GM19395 (cell line): ENCODE data around the gene BRS3.
"Not testable (repeated sequence)": the region's sequence is repeated elsewhere in the genome, so short reads cannot be mapped to it uniquely, and the experiment has no call there.

ENCODE experiments used
- ATAC-seq: cut with Tn5 transposase; IDR thresholded peaks from one replicate; pipeline ENCODE4 v1.9.1; 2021; ENCODE audit warnings: mild to moderate bottlenecking, moderate library complexity; ENCODE audit not compliant: unreplicated experiment

BRS3 gene

GRCh38 chrX:136487647-136488046 lies at the start of gene BRS3:
BRS3 (plus strand) TSS chrX:136487947; CDS start chrX:136488115, 168 bp downstream.
- no peak for ATAC-seq

GRCh38 chrX:136438192-136438591 lies 49.6 kb upstream of the BRS3 start:
- no peak for ATAC-seq

- ATAC-seq = not testable (repeated sequence)
Measured at GRCh38 chrX:136445674-136446073, 42.1 kb upstream of the BRS3 start.

GRCh38 chrX:136446208-136446607 lies 41.5 kb upstream of the BRS3 start:
- ATAC-seq = no peak

- no peak for ATAC-seq
Measured at GRCh38 chrX:136447308-136447707, 40.4 kb upstream of the BRS3 start.

- ATAC-seq = no peak
Measured at GRCh38 chrX:136447968-136448367, 39.8 kb upstream of the BRS3 start.

GRCh38 chrX:136450050-136450830 lies 37.5 kb upstream of the BRS3 start:
- ATAC-seq = no peak

GRCh38 chrX:136452614-136453013 lies 35.1 kb upstream of the BRS3 start:
- no peak for ATAC-seq

GRCh38 chrX:136453114-136453513 lies 34.6 kb upstream of the BRS3 start:
- ATAC-seq = no peak

- ATAC-seq = no peak
Measured at GRCh38 chrX:136453771-136454170, 34.0 kb upstream of the BRS3 start.

GRCh38 chrX:136456133-136456532 lies 31.6 kb upstream of the BRS3 start:
- ATAC-seq = no peak

GRCh38 chrX:136457303-136457917 lies 30.3 kb upstream of the BRS3 start:
- no peak for ATAC-seq

- ATAC-seq = no peak
Measured at GRCh38 chrX:136464589-136464988, 23.2 kb upstream of the BRS3 start.

- ATAC-seq = peak; percentile 72
Measured at GRCh38 chrX:136467303-136467702, 20.4 kb upstream of the BRS3 start.

- ATAC-seq = no peak
Measured at GRCh38 chrX:136468391-136469103, 19.2 kb upstream of the BRS3 start.

GRCh38 chrX:136473663-136474062 lies 14.1 kb upstream of the BRS3 start:
- ATAC-seq = no peak

- ATAC-seq = no peak
Measured at GRCh38 chrX:136475236-136475635, 12.5 kb upstream of the BRS3 start.

- ATAC-seq = no peak
Measured at GRCh38 chrX:136476501-136476900, 11.2 kb upstream of the BRS3 start.

- ATAC-seq = no peak
Measured at GRCh38 chrX:136477026-136477425, 10.7 kb upstream of the BRS3 start.

GRCh38 chrX:136480383-136480782 lies 7.4 kb upstream of the BRS3 start:
- ATAC-seq = no peak

GRCh38 chrX:136488706-136489105 lies 959 bp downstream of the BRS3 start:
- no peak for ATAC-seq

- ATAC-seq = no peak
Measured at GRCh38 chrX:136491832-136492231, 4.1 kb downstream of the BRS3 start.
